ENCODE data around the gene HEG1. TPM values are rescaled to one million over a fixed set of nuclear protein-coding genes. Genes with fewer than 3 reads are reported as not detected.

Gene HEG1
- polyA plus RNA-seq, 3 donors, result 0.28 to 4.2 (median 0.69) TPM

DNA sequence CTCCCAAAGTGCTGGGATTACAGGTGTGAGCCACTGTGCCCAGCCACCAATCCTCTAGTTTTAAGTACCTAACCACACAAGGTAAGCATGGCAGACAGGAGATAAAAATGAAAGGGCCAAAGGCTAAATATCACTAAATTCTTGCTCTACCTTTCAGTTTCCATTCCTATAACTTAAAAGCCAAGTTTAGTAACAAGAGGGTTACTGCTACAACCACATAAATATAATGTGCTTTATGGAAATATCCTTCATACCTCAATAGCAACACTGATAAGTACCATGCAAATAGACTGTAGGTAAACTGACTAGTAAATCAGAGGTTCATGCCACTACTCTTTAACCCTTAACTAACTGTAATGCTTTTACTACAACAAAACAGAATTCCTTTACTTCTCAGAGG lies 82.5 kb downstream of the HEG1 start:
- Histone ChIP-seq H3K79me2 (ENCODE audit: insufficient read depth, low read length) (no peaks in the 10 kb centered on the region), H3K27me3 (ENCODE audit: control insufficient read depth in 2 of 2, insufficient read depth in 2 of 2, low read length in 2 of 2) (no peaks in the 10 kb centered on the region), H4K20me1 (ENCODE audit: insufficient read depth, low read length) (no peaks in the 10 kb centered on the region), H3K4me3 (replicated peaks in 1 of 3; ENCODE audit: low read depth in 2 of 3, low read length in 3 of 3) (no peak overlapping the region), H3K9ac (ENCODE audit: insufficient read depth, low read length, poor library complexity, severe bottlenecking) (no peak overlapping the region), H2AFZ (ENCODE audit: insufficient read depth, low read depth, low read length, poor library complexity, severe bottlenecking) (no peak overlapping the region), H3K9me3 (replicated peaks in 1 of 2; ENCODE audit: control insufficient read depth in 1 of 2, insufficient read depth in 1 of 2, low read length in 2 of 2) (no peaks in the 10 kb centered on the region), H3K27ac (ENCODE audit: low read depth in 1 of 2, low read length in 2 of 2) (no peak overlapping the region), H3K4me2 (replicated peaks; ENCODE audit: extremely low read depth, low read length, poor library complexity, severe bottlenecking) (no peak overlapping the region), H3K36me3 (replicated peaks in 1 of 2; ENCODE audit: control insufficient read depth in 1 of 2, insufficient read depth in 2 of 2, low read length in 2 of 2) (peaks cover 0 to 19% of the 10 kb centered on the region in 2 donors), H3K4me1 (ENCODE audit: control insufficient read depth in 1 of 2, insufficient read depth in 2 of 2, low read length in 2 of 2) (no peaks in the 10 kb centered on the region)
- Mint-ChIP-seq H3K4me3 (no peak overlapping the region), H3K4me1 (peaks cover 4% of the 10 kb centered on the region), H3K9me3 (peaks cover 0 to 3% (median 0%) of the 10 kb centered on the region in 7 donors), H3K36me3 (peaks cover 22 to 30% of the 10 kb centered on the region in 2 donors), H3K27ac (no peak overlapping the region), H3K27me3 (ENCODE audit: low read depth in 3 of 3) (peaks cover 0 to 3% (median 3%) of the 10 kb centered on the region in 3 donors)
- no peak for DNase-seq
- TF ChIP-seq, protein P1, sequence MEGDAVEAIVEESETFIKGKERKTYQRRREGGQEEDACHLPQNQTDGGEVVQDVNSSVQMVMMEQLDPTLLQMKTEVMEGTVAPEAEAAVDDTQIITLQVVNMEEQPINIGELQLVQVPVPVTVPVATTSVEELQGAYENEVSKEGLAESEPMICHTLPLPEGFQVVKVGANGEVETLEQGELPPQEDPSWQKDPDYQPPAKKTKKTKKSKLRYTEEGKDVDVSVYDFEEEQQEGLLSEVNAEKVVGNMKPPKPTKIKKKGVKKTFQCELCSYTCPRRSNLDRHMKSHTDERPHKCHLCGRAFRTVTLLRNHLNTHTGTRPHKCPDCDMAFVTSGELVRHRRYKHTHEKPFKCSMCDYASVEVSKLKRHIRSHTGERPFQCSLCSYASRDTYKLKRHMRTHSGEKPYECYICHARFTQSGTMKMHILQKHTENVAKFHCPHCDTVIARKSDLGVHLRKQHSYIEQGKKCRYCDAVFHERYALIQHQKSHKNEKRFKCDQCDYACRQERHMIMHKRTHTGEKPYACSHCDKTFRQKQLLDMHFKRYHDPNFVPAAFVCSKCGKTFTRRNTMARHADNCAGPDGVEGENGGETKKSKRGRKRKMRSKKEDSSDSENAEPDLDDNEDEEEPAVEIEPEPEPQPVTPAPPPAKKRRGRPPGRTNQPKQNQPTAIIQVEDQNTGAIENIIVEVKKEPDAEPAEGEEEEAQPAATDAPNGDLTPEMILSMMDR (IDR thresholded peaks at IDR 0.05), result no peak
- intact Hi-C loops (cut with micrococcal nuclease), result no loop called here

DNA sequence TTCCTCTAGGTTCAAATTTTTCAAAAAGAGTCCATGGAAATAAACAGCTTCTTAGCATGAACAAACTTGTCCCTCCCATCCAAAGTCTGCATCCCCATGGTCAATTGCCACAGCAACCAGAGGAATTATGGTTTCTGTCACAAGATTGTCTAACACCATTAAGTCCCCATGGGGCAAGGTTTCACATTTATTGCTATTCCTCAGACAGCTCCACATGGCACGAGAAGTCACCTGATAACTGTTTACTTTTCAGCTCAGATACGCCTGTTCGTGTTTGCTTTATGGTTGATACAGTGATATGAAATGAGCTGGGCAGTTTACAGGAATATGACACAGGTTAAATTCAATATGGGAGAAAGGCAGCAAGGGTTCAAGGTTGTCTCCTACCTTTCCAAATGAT lies 83.3 kb downstream of the HEG1 start:
- Histone ChIP-seq H3K4me2 (replicated peaks; ENCODE audit: extremely low read depth, low read length, poor library complexity, severe bottlenecking) (no peak overlapping the region), H3K36me3 (replicated peaks in 1 of 2; ENCODE audit: control insufficient read depth in 1 of 2, insufficient read depth in 2 of 2, low read length in 2 of 2) (peaks cover 0 to 19% of the 10 kb centered on the region in 2 donors), H4K20me1 (ENCODE audit: insufficient read depth, low read length) (no peaks in the 10 kb centered on the region), H3K4me3 (replicated peaks in 1 of 3; ENCODE audit: low read depth in 2 of 3, low read length in 3 of 3) (no peak overlapping the region), H3K27ac (ENCODE audit: low read depth in 1 of 2, low read length in 2 of 2) (no peak overlapping the region), H3K79me2 (ENCODE audit: insufficient read depth, low read length) (no peaks in the 10 kb centered on the region), H3K9me3 (replicated peaks in 1 of 2; ENCODE audit: control insufficient read depth in 1 of 2, insufficient read depth in 1 of 2, low read length in 2 of 2) (no peaks in the 10 kb centered on the region), H3K9ac (ENCODE audit: insufficient read depth, low read length, poor library complexity, severe bottlenecking) (no peak overlapping the region), H2AFZ (ENCODE audit: insufficient read depth, low read depth, low read length, poor library complexity, severe bottlenecking) (no peak overlapping the region), H3K4me1 (ENCODE audit: control insufficient read depth in 1 of 2, insufficient read depth in 2 of 2, low read length in 2 of 2) (no peaks in the 10 kb centered on the region), H3K27me3 (ENCODE audit: control insufficient read depth in 2 of 2, insufficient read depth in 2 of 2, low read length in 2 of 2) (no peaks in the 10 kb centered on the region)
- peaks cover 6% of the 10 kb centered on the region for H3K4me1 Mint-ChIP-seq
- 80% methylated on average over 1 of the region's 3 CpGs for WGBS (ENCODE audit: insufficient coverage)
- no peak for DNase-seq
- H3K27ac Mint-ChIP-seq, result no peak overlapping the region
- no peak overlapping the region for H3K4me3 Mint-ChIP-seq
- H3K9me3 Mint-ChIP-seq, result peaks cover 0 to 3% (median 0%) of the 10 kb centered on the region in 7 donors
- TF ChIP-seq, protein P1 (IDR thresholded peaks at IDR 0.05), result no peak
- peaks cover 18 to 29% of the 10 kb centered on the region in 2 donors for H3K36me3 Mint-ChIP-seq
- intact Hi-C loops (cut with micrococcal nuclease), result no loop called here
- peaks cover 0 to 3% (median 3%) of the 10 kb centered on the region in 3 donors for H3K27me3 Mint-ChIP-seq (ENCODE audit: low read depth in 3 of 3)

All from CD14-positive monocyte (primary cell).